HEK293 (cell line): ENCODE results near the gene ALDH1B1.

Experiments
- MYNN ChIP-seq: fragments of 450-650 bp; formaldehyde crosslinking; IDR thresholded peaks from 2 replicates; pipeline ENCODE4 v1.5.1; 2016; ENCODE audit warnings: missing biosample characterization, missing genetic modification characterization, borderline replicate concordance
- ZNF121 ChIP-seq: fragments of 450-650 bp; formaldehyde crosslinking; IDR thresholded peaks from 2 replicates; pipeline ENCODE4 v1.5.1; 2016; ENCODE audit warnings: missing biosample characterization, missing genetic modification characterization
- ZNF155 ChIP-seq: fragments of 450-650 bp; formaldehyde crosslinking; IDR thresholded peaks from 2 replicates; pipeline ENCODE4 v1.5.1; 2016; ENCODE audit warnings: missing biosample characterization, missing genetic modification characterization
- ZNF175 ChIP-seq: fragments of 450-650 bp; formaldehyde crosslinking; IDR thresholded peaks from 2 replicates; pipeline ENCODE4 v1.5.1; 2016; ENCODE audit warnings: missing biosample characterization, missing genetic modification characterization
- ZNF501 ChIP-seq: fragments of 450-650 bp; formaldehyde crosslinking; IDR thresholded peaks from 2 replicates; pipeline ENCODE4 v1.5.1; 2016; ENCODE audit warnings: missing biosample characterization, missing genetic modification characterization
- ZNF639 ChIP-seq: fragments of 450-650 bp; formaldehyde crosslinking; IDR thresholded peaks from 2 replicates; pipeline ENCODE4 v1.5.1; 2016; ENCODE audit warnings: missing biosample characterization, missing genetic modification characterization
- ZSCAN30 ChIP-seq: fragments of 450-650 bp; IDR thresholded peaks from 2 replicates; pipeline ENCODE4 v1.5.1; 2018; ENCODE audit warnings: missing biosample characterization, mild to moderate bottlenecking, missing genetic modification characterization, moderate library complexity
- TF ChIP-seq, protein P1 (sequence below): fragments of 450-650 bp; formaldehyde crosslinking; IDR thresholded peaks from 2 replicates; pipeline ENCODE4 v1.5.1; 2016; ENCODE audit warnings: missing biosample characterization, missing genetic modification characterization
- TF ChIP-seq, protein P2 (sequence below): fragments of 450-650 bp; formaldehyde crosslinking; IDR thresholded peaks from 2 replicates; pipeline ENCODE4 v1.5.1; 2016; ENCODE audit warnings: missing biosample characterization, missing genetic modification characterization

- TF ChIP-seq ZNF155 (tag by site-specific recombination), result no peak
- no peak for TF ChIP-seq ZSCAN30 (tag by site-specific recombination)
- TF ChIP-seq ZNF639 (tag by site-specific recombination), result no peak
- TF ChIP-seq, protein P1, sequence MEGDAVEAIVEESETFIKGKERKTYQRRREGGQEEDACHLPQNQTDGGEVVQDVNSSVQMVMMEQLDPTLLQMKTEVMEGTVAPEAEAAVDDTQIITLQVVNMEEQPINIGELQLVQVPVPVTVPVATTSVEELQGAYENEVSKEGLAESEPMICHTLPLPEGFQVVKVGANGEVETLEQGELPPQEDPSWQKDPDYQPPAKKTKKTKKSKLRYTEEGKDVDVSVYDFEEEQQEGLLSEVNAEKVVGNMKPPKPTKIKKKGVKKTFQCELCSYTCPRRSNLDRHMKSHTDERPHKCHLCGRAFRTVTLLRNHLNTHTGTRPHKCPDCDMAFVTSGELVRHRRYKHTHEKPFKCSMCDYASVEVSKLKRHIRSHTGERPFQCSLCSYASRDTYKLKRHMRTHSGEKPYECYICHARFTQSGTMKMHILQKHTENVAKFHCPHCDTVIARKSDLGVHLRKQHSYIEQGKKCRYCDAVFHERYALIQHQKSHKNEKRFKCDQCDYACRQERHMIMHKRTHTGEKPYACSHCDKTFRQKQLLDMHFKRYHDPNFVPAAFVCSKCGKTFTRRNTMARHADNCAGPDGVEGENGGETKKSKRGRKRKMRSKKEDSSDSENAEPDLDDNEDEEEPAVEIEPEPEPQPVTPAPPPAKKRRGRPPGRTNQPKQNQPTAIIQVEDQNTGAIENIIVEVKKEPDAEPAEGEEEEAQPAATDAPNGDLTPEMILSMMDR (tag by site-specific recombination), result no peak
- TF ChIP-seq, protein P2, sequence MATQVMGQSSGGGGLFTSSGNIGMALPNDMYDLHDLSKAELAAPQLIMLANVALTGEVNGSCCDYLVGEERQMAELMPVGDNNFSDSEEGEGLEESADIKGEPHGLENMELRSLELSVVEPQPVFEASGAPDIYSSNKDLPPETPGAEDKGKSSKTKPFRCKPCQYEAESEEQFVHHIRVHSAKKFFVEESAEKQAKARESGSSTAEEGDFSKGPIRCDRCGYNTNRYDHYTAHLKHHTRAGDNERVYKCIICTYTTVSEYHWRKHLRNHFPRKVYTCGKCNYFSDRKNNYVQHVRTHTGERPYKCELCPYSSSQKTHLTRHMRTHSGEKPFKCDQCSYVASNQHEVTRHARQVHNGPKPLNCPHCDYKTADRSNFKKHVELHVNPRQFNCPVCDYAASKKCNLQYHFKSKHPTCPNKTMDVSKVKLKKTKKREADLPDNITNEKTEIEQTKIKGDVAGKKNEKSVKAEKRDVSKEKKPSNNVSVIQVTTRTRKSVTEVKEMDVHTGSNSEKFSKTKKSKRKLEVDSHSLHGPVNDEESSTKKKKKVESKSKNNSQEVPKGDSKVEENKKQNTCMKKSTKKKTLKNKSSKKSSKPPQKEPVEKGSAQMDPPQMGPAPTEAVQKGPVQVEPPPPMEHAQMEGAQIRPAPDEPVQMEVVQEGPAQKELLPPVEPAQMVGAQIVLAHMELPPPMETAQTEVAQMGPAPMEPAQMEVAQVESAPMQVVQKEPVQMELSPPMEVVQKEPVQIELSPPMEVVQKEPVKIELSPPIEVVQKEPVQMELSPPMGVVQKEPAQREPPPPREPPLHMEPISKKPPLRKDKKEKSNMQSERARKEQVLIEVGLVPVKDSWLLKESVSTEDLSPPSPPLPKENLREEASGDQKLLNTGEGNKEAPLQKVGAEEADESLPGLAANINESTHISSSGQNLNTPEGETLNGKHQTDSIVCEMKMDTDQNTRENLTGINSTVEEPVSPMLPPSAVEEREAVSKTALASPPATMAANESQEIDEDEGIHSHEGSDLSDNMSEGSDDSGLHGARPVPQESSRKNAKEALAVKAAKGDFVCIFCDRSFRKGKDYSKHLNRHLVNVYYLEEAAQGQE, result no peak
- no peak for TF ChIP-seq ZNF501 (tag by site-specific recombination)
- no peak for TF ChIP-seq ZNF175 (tag by site-specific recombination)
- no peak for TF ChIP-seq MYNN (tag by site-specific recombination)
- TF ChIP-seq ZNF121, result no peak
Measured at GRCh38 chr9:38372762-38373619, 19.5 kb upstream of the ALDH1B1 start.
